Mesenchymal stem cell (in vitro differentiated cells and primary cell): Measurements from ENCODE around the gene PRADC1.
"Not testable (repeated sequence)": the region's sequence is repeated elsewhere in the genome, so short reads cannot be mapped to it uniquely, and the experiment has no call there.

Experiments
- DNase-seq: peaks from one replicate; pipeline ENCODE4 v3.0.0-alpha.2; 2013
- H2AFZ ChIP-seq: one replicate; pipeline ENCODE4 v1.6.1; 2013; ENCODE audit warnings: low read depth, mild to moderate bottlenecking, control low read depth, inconsistent platforms, low read length, moderate library complexity
- H2AK5ac ChIP-seq: 2 replicates; pipeline ENCODE4 v1.6.1; 2013; ENCODE audit warnings: low read length, moderate library complexity, mild to moderate bottlenecking, inconsistent platforms; ENCODE audit not compliant: severe bottlenecking
- H2BK120ac ChIP-seq: one replicate; pipeline ENCODE4 v1.6.1; 2013; ENCODE audit warnings: low read depth, mild to moderate bottlenecking, inconsistent platforms, low read length, moderate library complexity
- H2BK12ac ChIP-seq, 2 experiments: one replicate each; pipeline ENCODE4 v1.6.1; 2013; ENCODE audit warnings: inconsistent platforms in 2 of 2, low read length in 2 of 2, mild to moderate bottlenecking in 2 of 2, moderate library complexity in 2 of 2, control low read depth in 1 of 2
- H2BK15ac ChIP-seq: one replicate; pipeline ENCODE4 v1.6.1; 2013; ENCODE audit warnings: mild to moderate bottlenecking, low read depth, inconsistent platforms; ENCODE audit not compliant: poor library complexity, severe bottlenecking
- H2BK5ac ChIP-seq: 2 replicates; pipeline ENCODE4 v1.6.1; 2013; ENCODE audit warnings: low read depth, mild to moderate bottlenecking, low read length, control low read depth, inconsistent platforms; ENCODE audit not compliant: poor library complexity, severe bottlenecking
- H3K14ac ChIP-seq, 2 experiments: one replicate each; pipeline ENCODE4 v1.6.1; 2013; ENCODE audit warnings: inconsistent platforms in 2 of 2, low read length in 2 of 2, control low read depth in 1 of 2, mild to moderate bottlenecking in 1 of 2, moderate library complexity in 1 of 2
- H3K18ac ChIP-seq, 2 experiments: one replicate each; pipeline ENCODE4 v1.6.1; 2013; ENCODE audit warnings: inconsistent platforms in 2 of 2, low read length in 2 of 2, control low read depth in 1 of 2, low read depth in 1 of 2, mild to moderate bottlenecking in 1 of 2
- H3K23ac ChIP-seq, 2 experiments: one replicate each; pipeline ENCODE4 v1.6.1; 2013; ENCODE audit warnings: inconsistent platforms in 2 of 2, low read length in 2 of 2, mild to moderate bottlenecking in 2 of 2, moderate library complexity in 2 of 2, control low read depth in 1 of 2
- H3K27ac ChIP-seq: 2 replicates; pipeline ENCODE4 v1.5.1; 2013; ENCODE audit warnings: mild to moderate bottlenecking, moderate library complexity, low read length, control low read depth, inconsistent platforms; ENCODE audit not compliant: poor library complexity, severe bottlenecking
- H3K27me3 ChIP-seq, 2 experiments: 2 replicates each; pipeline versions ENCODE4 v1.6.1 to v1.7.0; 2013; ENCODE audit warnings: low read length in 2 of 2, mild to moderate bottlenecking in 2 of 2, moderate library complexity in 2 of 2, control low read depth in 1 of 2, inconsistent platforms in 1 of 2; ENCODE audit not compliant: control insufficient read depth in 1 of 2, insufficient read depth in 1 of 2
- H3K36me3 ChIP-seq, 2 experiments: 2 replicates each; pipeline versions ENCODE4 v1.6.1 to v1.7.0; 2013; ENCODE audit warnings: low read length in 2 of 2, control low read depth in 1 of 2, inconsistent platforms in 1 of 2, low read depth in 1 of 2, mild to moderate bottlenecking in 1 of 2; ENCODE audit not compliant: insufficient read depth in 2 of 2, control insufficient read depth in 1 of 2
- H3K4ac ChIP-seq, 2 experiments: one replicate each; pipeline ENCODE4 v1.6.1; 2013; ENCODE audit warnings: inconsistent platforms in 2 of 2, low read length in 2 of 2, mild to moderate bottlenecking in 2 of 2, moderate library complexity in 2 of 2, control low read depth in 1 of 2, low read depth in 1 of 2
- H3K4me1 ChIP-seq: 2 replicates; pipeline ENCODE4 v1.6.1; 2013; ENCODE audit warnings: low read depth, low read length, control low read depth; ENCODE audit not compliant: control insufficient read depth, insufficient read depth
- H3K4me2 ChIP-seq: 2 replicates; pipeline ENCODE4 v1.6.1; 2013; ENCODE audit warnings: low read length, mild to moderate bottlenecking, inconsistent platforms; ENCODE audit not compliant: poor library complexity, severe bottlenecking
- H3K4me3 ChIP-seq, 2 experiments: 2 replicates each; pipeline versions ENCODE4 v1.5.1 to v1.7.0; 2013; ENCODE audit warnings: low read length in 2 of 2, mild to moderate bottlenecking in 2 of 2, control low read depth in 1 of 2, low read depth in 1 of 2; ENCODE audit not compliant: insufficient read depth in 1 of 2
- H3K79me1 ChIP-seq: replicated peaks from 2 replicates; pipeline ENCODE4 v1.6.1; 2013; ENCODE audit warnings: mild to moderate bottlenecking, control low read depth, low read length, inconsistent platforms; ENCODE audit not compliant: poor library complexity, severe bottlenecking
- H3K9ac ChIP-seq: 2 replicates; pipeline ENCODE4 v1.7.0; 2013; ENCODE audit warnings: mild to moderate bottlenecking, low read length, moderate library complexity
- H3K9me3 ChIP-seq: 2 replicates; pipeline ENCODE4 v1.7.0; 2013; ENCODE audit warnings: mild to moderate bottlenecking, low read length; ENCODE audit not compliant: control insufficient read depth
- H4K8ac ChIP-seq: one replicate; pipeline ENCODE4 v1.6.1; 2013; ENCODE audit warnings: inconsistent platforms, mild to moderate bottlenecking, low read length, moderate library complexity
- H4K91ac ChIP-seq: one replicate; pipeline ENCODE4 v1.6.1; 2013; ENCODE audit warnings: mild to moderate bottlenecking, low read length, inconsistent platforms
- WGBS: methylation state at CpG from one replicate; pipeline ENCODE4 v1.1.7; 2013; ENCODE audit warnings: mixed read lengths; 5-methylcytosine and 5-hydroxymethylcytosine counted together

Gene PRADC1

GRCh38 chr2:73263540-73264331 lies 30.7 kb upstream of the PRADC1 start:
- Histone ChIP-seq H3K4me3 (no peak overlapping the region), H3K4me1 (peaks cover 13% of the 10 kb centered on the region), H3K14ac (no peak overlapping the region), H2BK12ac (no peak overlapping the region), H3K27ac (no peak overlapping the region), H2AK5ac (no peak overlapping the region), H2BK5ac (no peak overlapping the region), H3K9me3 (no peaks in the 10 kb centered on the region), H3K4me2 (no peak overlapping the region), H2BK15ac (no peak overlapping the region), H3K36me3 (peaks cover 0 to 24% of the 10 kb centered on the region in 2 experiments), H2BK120ac (no peak overlapping the region), H3K9ac (no peak overlapping the region), H2AFZ (no peak overlapping the region), H4K8ac (no peak overlapping the region), H3K4ac (no peak overlapping the region), H3K23ac (no peak overlapping the region), H3K79me1 (no peaks in the 10 kb centered on the region), H4K91ac (no peak overlapping the region), H3K27me3 (peaks cover 26 to 27% of the 10 kb centered on the region in 2 experiments), H3K18ac (no peak overlapping the region)
- 92% methylated on average over 16 of the region's 16 CpGs for WGBS
- no peak for DNase-seq

- H3K9me3 ChIP-seq, H3K4me1 ChIP-seq, H2BK15ac ChIP-seq, H3K9ac ChIP-seq, H3K14ac ChIP-seq, H4K8ac ChIP-seq, H3K4me2 ChIP-seq, H4K91ac ChIP-seq, H2BK12ac ChIP-seq, H2AFZ ChIP-seq, H3K4ac ChIP-seq, H3K4me3 ChIP-seq, H2BK120ac ChIP-seq, DNase-seq, H3K18ac ChIP-seq, H3K79me1 ChIP-seq, H3K27ac ChIP-seq, H2AK5ac ChIP-seq, H2BK5ac ChIP-seq, H3K23ac ChIP-seq: not testable (repeated sequence)
- WGBS, result 90% methylated on average over 15 of the region's 18 CpGs
- peaks cover 0 to 29% of the 10 kb centered on the region in 2 experiments for H3K36me3 ChIP-seq
- peaks cover 17 to 18% of the 10 kb centered on the region in 2 experiments for H3K27me3 ChIP-seq
Observed at GRCh38 chr2:73262691-73263429, 29.8 kb upstream of the PRADC1 start.

- Histone ChIP-seq H2BK12ac (no peak overlapping the region), H2BK15ac (no peak overlapping the region), H3K27ac (no peak overlapping the region), H4K8ac (no peak overlapping the region), H3K23ac (no peak overlapping the region), H2BK5ac (no peak overlapping the region), H3K79me1 (no peaks in the 10 kb centered on the region), H3K27me3 (peaks cover 10 to 11% of the 10 kb centered on the region in 2 experiments), H2AK5ac (no peak overlapping the region), H3K9ac (no peak overlapping the region), H4K91ac (no peak overlapping the region), H3K4ac (no peak overlapping the region), H3K4me3 (no peak overlapping the region), H2BK120ac (no peak overlapping the region), H3K4me2 (no peak overlapping the region), H3K18ac (no peak overlapping the region), H3K36me3 (peaks cover 0 to 30% of the 10 kb centered on the region in 2 experiments), H3K14ac (no peak overlapping the region), H3K4me1 (peaks cover 9% of the 10 kb centered on the region), H2AFZ (no peak overlapping the region), H3K9me3 (no peaks in the 10 kb centered on the region)
- no peak for DNase-seq
- 92% methylated on average over 2 of the region's 4 CpGs for WGBS
Observed at GRCh38 chr2:73262108-73262651, 29.1 kb upstream of the PRADC1 start.
